Stimulated activated CD8-positive, alpha-beta memory T cell treated with anti-CD3 and anti-CD28 coated beads, Interleukin-15, amount 100 ng/mL, for 1 hour (primary cell): ENCODE data around the gene MFN2.
"Not testable (repeated sequence)": the region's sequence is repeated elsewhere in the genome, so short reads cannot be mapped to it uniquely, and the experiment has no call there.

Source experiments
- DNase-seq: peaks from one replicate; pipeline ENCODE4 v3.0.0-alpha.2; 2020; ENCODE audit warnings: low read depth

MFN2 gene

GRCh38 chr1:11979851-11980675 is at the start of gene MFN2:
MFN2 (plus strand) TSS chr1:11980444; CDS start chr1:11989169, 8,725 bp downstream.
- peak; percentile 85 for DNase-seq

- DNase-seq: no peak
Observed at GRCh38 chr1:11930571-11931445, 49.4 kb upstream of the MFN2 start.

GRCh38 chr1:11931845-11932244 is 48.4 kb upstream of the MFN2 start:
- no peak for DNase-seq

GRCh38 chr1:11934302-11935056 is 45.8 kb upstream of the MFN2 start, which contains the start of gene PLOD1:
PLOD1 (plus strand) TSS chr1:11934717; CDS start chr1:11934780, 63 bp downstream.
- peak; percentile 86 for DNase-seq

GRCh38 chr1:11935057-11935412 is 45.2 kb upstream of the MFN2 start:
- DNase-seq: no peak

- not testable (repeated sequence) for DNase-seq
Observed at GRCh38 chr1:11935733-11936132, 44.5 kb upstream of the MFN2 start.

GRCh38 chr1:11938722-11939526 is 41.3 kb upstream of the MFN2 start:
- no peak for DNase-seq

GRCh38 chr1:11939794-11940193 is 40.5 kb upstream of the MFN2 start:
- DNase-seq: not testable (repeated sequence)

- DNase-seq: no peak
Observed at GRCh38 chr1:11940260-11940921, 39.9 kb upstream of the MFN2 start.

GRCh38 chr1:11942280-11942679 is 38.0 kb upstream of the MFN2 start:
- no peak for DNase-seq

- DNase-seq: no peak
Observed at GRCh38 chr1:11943619-11944018, 36.6 kb upstream of the MFN2 start.

- no peak for DNase-seq
Observed at GRCh38 chr1:11944358-11944931, 35.8 kb upstream of the MFN2 start.

- DNase-seq: no peak
Observed at GRCh38 chr1:11946647-11947046, 33.6 kb upstream of the MFN2 start.

- no peak for DNase-seq
Observed at GRCh38 chr1:11948822-11949458, 31.3 kb upstream of the MFN2 start.

GRCh38 chr1:11951901-11952300 is 28.3 kb upstream of the MFN2 start:
- no peak for DNase-seq

GRCh38 chr1:11952455-11953109 is 27.7 kb upstream of the MFN2 start:
- no peak for DNase-seq

- no peak for DNase-seq
Observed at GRCh38 chr1:11955221-11955620, 25.0 kb upstream of the MFN2 start.

GRCh38 chr1:11957398-11957797 is 22.8 kb upstream of the MFN2 start:
- no peak for DNase-seq

- no peak for DNase-seq
Observed at GRCh38 chr1:11957897-11958296, 22.3 kb upstream of the MFN2 start.
